Measurements from ENCODE around the gene FBN2. TPM values are rescaled to one million over a fixed set of nuclear protein-coding genes. Genes with fewer than 3 reads are reported as not detected.

Gene FBN2
- total and polyA plus RNA-seq, 2 of the 4 experiments (the other 2 are of a cell fraction): 26.7 to 69.0 TPM

DNA sequence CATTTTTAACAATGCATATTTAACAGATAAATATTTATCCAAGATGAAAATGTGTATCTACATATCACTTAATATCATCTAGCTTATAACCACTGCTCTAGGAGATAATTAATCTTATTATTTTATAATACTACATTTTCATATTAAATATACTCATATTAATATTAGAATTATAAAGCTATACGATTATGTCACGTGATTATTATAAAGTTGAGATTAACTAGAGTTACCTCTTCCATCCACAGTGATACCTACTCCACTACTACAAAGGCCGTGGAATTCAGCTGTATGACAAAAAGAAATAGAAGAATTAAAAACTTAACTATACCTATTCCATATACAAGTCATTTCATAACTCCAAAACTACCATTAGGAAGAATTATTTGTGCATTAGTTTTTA lies 171.9 kb downstream of the FBN2 start:
- H3K14ac ChIP-seq (replicated peaks; ENCODE audit: low read depth, low read length): no peak overlapping the region
- intact Hi-C loops (cut with micrococcal nuclease): no loop called here
- POLR2A ChIA-PET (ENCODE audit: unreplicated experiment): no interaction called here
- no peaks in the 10 kb centered on the region for H3K9me3 ChIP-seq (ENCODE audit: control insufficient read depth, insufficient read depth, low read length)
- H3K27ac ChIP-seq (ENCODE audit: insufficient read depth, low read length): no peak overlapping the region
- H3K27me3 ChIP-seq (ENCODE audit: control insufficient read depth, insufficient read depth, low read length): no peaks in the 10 kb centered on the region
- H3K79me1 ChIP-seq (ENCODE audit: low read depth in 1 of 2, low read length in 2 of 2): no peaks in the 10 kb centered on the region
- H4K91ac ChIP-seq (ENCODE audit: insufficient read depth, low read depth, low read length): no peak overlapping the region
- peaks cover 21% of the 10 kb centered on the region; the same call in 1 of the 2 replicates for H3K36me3 ChIP-seq (ENCODE audit: control insufficient read depth, insufficient read depth, low read length)
- no peak overlapping the region for H3K23ac ChIP-seq (ENCODE audit: low read depth, low read length)
- no peaks in the 10 kb centered on the region for H4K20me1 ChIP-seq (ENCODE audit: insufficient read depth, low read length)
- no peaks in the 10 kb centered on the region for H3K4me1 ChIP-seq (ENCODE audit: control insufficient read depth, insufficient read depth, low read length)
- WGBS, 2 experiments (ENCODE audit: extremely low coverage in 2 of 2, insufficient read length in 1 of 2): no CpG with 5 or more reads among the region's 3 CpGs
- H3K4me2 ChIP-seq (ENCODE audit: low read depth, low read length): no peak overlapping the region
- H2BK120ac ChIP-seq (ENCODE audit: low read depth, low read length): no peak overlapping the region
- H3K4me3 ChIP-seq (ENCODE audit: insufficient read depth, low read depth, low read length): no peak overlapping the region
- TF ChIP-seq NFE2L2 (IDR thresholded peaks at IDR 0.05; ENCODE audit: low read depth, low read length) (no peak), MXI1 (IDR thresholded peaks at IDR 0.05; ENCODE audit: borderline replicate concordance, low read depth, low read length) (no peak), MAFK (IDR thresholded peaks at IDR 0.05; ENCODE audit: low read depth, low read length) (no peak), MAZ (IDR thresholded peaks at IDR 0.05; ENCODE audit: borderline replicate concordance, low read depth, low read length) (no peak), POLR2A (IDR thresholded peaks at IDR 0.05; ENCODE audit: low read depth, low read length) (no peak), CEBPB (IDR thresholded peaks at IDR 0.05; ENCODE audit: low read depth, low read length) (no peak), RCOR1 (IDR thresholded peaks at IDR 0.05; ENCODE audit: insufficient replicate concordance, low read length) (no peak), CHD1 (IDR thresholded peaks at IDR 0.05; ENCODE audit: low read depth, low read length) (no peak)
- TF ChIP-seq, protein P1, sequence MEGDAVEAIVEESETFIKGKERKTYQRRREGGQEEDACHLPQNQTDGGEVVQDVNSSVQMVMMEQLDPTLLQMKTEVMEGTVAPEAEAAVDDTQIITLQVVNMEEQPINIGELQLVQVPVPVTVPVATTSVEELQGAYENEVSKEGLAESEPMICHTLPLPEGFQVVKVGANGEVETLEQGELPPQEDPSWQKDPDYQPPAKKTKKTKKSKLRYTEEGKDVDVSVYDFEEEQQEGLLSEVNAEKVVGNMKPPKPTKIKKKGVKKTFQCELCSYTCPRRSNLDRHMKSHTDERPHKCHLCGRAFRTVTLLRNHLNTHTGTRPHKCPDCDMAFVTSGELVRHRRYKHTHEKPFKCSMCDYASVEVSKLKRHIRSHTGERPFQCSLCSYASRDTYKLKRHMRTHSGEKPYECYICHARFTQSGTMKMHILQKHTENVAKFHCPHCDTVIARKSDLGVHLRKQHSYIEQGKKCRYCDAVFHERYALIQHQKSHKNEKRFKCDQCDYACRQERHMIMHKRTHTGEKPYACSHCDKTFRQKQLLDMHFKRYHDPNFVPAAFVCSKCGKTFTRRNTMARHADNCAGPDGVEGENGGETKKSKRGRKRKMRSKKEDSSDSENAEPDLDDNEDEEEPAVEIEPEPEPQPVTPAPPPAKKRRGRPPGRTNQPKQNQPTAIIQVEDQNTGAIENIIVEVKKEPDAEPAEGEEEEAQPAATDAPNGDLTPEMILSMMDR (conservative IDR thresholded peaks at IDR 0.05; ENCODE audit: low read depth, low read length): no peak
- no peak overlapping the region for H3K4ac ChIP-seq (ENCODE audit: low read depth, low read length)
- in situ Hi-C loops (cut with MboI; ENCODE audit: low sequenced_read_pairs): no loop called here
- no peak overlapping the region for H3K56ac ChIP-seq (ENCODE audit: extremely low read depth, insufficient read depth, low read length)
- no peak overlapping the region for H2AFZ ChIP-seq (replicated peaks; ENCODE audit: low read length, poor library complexity)
- no peak overlapping the region for H3K9ac ChIP-seq (ENCODE audit: low read depth, low read length)
- no TSS peak for BruUV-seq (replicated peaks)
- no peak overlapping the region for H2AK5ac ChIP-seq (ENCODE audit: low read depth, low read length)
- no peak overlapping the region for H4K8ac ChIP-seq (ENCODE audit: low read depth in 2 of 2, low read length in 2 of 2)
- DNase-seq (no peak), ATAC-seq (ENCODE audit: low read depth) (no peak)
- no peak overlapping the region for H2AK9ac ChIP-seq (replicated peaks; ENCODE audit: low read depth, low read length, poor library complexity)
- CTCF ChIA-PET: no interaction called here
- H3K9me1 ChIP-seq (ENCODE audit: insufficient read depth, low read length): peaks cover 2% of the 10 kb centered on the region; the same call in 1 of the 2 replicates
- H2BK15ac ChIP-seq (ENCODE audit: low read depth, low read length): no peak overlapping the region
- dilution Hi-C loops (cut with HindIII; ENCODE audit: low sequenced_read_pairs, unreplicated experiment): no loop called here
- no peak overlapping the region for H2BK5ac ChIP-seq (ENCODE audit: low read depth, low read length, poor library complexity, severe bottlenecking)
- H4K5ac ChIP-seq (ENCODE audit: low read depth, low read length): no peak overlapping the region
- H3K18ac ChIP-seq (ENCODE audit: low read depth, low read length): no peak overlapping the region
- no peak overlapping the region for H2BK20ac ChIP-seq (ENCODE audit: low read depth, low read length)
